GM21723 (cell line): ENCODE measurements around the gene HELZ.
"Not testable (repeated sequence)": the region's sequence is repeated elsewhere in the genome, so short reads cannot be mapped to it uniquely, and the experiment has no call there.

Experiments
- ATAC-seq: cut with Tn5 transposase; IDR thresholded peaks from one replicate; pipeline ENCODE4 v1.9.1; 2021; ENCODE audit warnings: mild to moderate bottlenecking, moderate library complexity; ENCODE audit not compliant: unreplicated experiment

Gene HELZ

GRCh38 chr17:67245073-67245693 lies at the start of gene HELZ:
TSS of gene HELZ (minus strand) at chr17:67245196. CDS start at chr17:67218804, 26,392 bp downstream.
- peak; percentile 59 for ATAC-seq

GRCh38 chr17:67293251-67294203 lies 48.5 kb upstream of the HELZ start:
- peak; percentile 81 for ATAC-seq

- no peak for ATAC-seq
Measured at GRCh38 chr17:67290711-67291291, 45.8 kb upstream of the HELZ start.

GRCh38 chr17:67290244-67290643 lies 45.2 kb upstream of the HELZ start:
- ATAC-seq = no peak

GRCh38 chr17:67289181-67289876 lies 44.3 kb upstream of the HELZ start:
- no peak for ATAC-seq

- ATAC-seq = not testable (repeated sequence)
Measured at GRCh38 chr17:67286826-67287225, 41.8 kb upstream of the HELZ start.

GRCh38 chr17:67285360-67285759 lies 40.4 kb upstream of the HELZ start:
- ATAC-seq = no peak

GRCh38 chr17:67283731-67284516 lies 38.9 kb upstream of the HELZ start:
- ATAC-seq = no peak

- ATAC-seq = no peak
Measured at GRCh38 chr17:67281743-67282142, 36.7 kb upstream of the HELZ start.

GRCh38 chr17:67281053-67281452 lies 36.1 kb upstream of the HELZ start:
- no peak for ATAC-seq

GRCh38 chr17:67280279-67280678 lies 35.3 kb upstream of the HELZ start:
- ATAC-seq = no peak

- ATAC-seq = no peak
Measured at GRCh38 chr17:67279115-67279514, 34.1 kb upstream of the HELZ start.

GRCh38 chr17:67278363-67278762 lies 33.4 kb upstream of the HELZ start:
- ATAC-seq = no peak

- no peak for ATAC-seq
Measured at GRCh38 chr17:67276075-67276474, 31.1 kb upstream of the HELZ start.

- no peak for ATAC-seq
Measured at GRCh38 chr17:67274466-67274865, 29.5 kb upstream of the HELZ start.

- no peak for ATAC-seq
Measured at GRCh38 chr17:67273900-67274299, 28.9 kb upstream of the HELZ start.

GRCh38 chr17:67272312-67273047 lies 27.5 kb upstream of the HELZ start:
- no peak for ATAC-seq

GRCh38 chr17:67271187-67271586 lies 26.2 kb upstream of the HELZ start:
- ATAC-seq = not testable (repeated sequence)

- no peak for ATAC-seq
Measured at GRCh38 chr17:67270416-67270815, 25.4 kb upstream of the HELZ start.

- ATAC-seq = no peak
Measured at GRCh38 chr17:67266496-67266895, 21.5 kb upstream of the HELZ start.
